Keratinocyte (primary cell): ENCODE measurements around the gene LRRC73. TPM values are rescaled to one million over a fixed set of nuclear protein-coding genes. Genes with fewer than 3 reads are reported as not detected.

Experiments used
- DNase-seq: peaks from one replicate; pipeline ENCODE4 v3.0.0-alpha.2; 2011; ENCODE audit warnings: low read depth, missing footprints, low spot score
- FAIRE-seq: peaks from 2 replicates; lab custom pipeline; 2011; peaks lifted over from hg19 to GRCh38; lab: Jason Lieb, UNC
- H2AFZ ChIP-seq: 2 replicates; pipeline ENCODE4 v1.6.0; 2012; ENCODE audit warnings: low read length, control low read depth, inconsistent platforms; ENCODE audit not compliant: control insufficient read depth
- H3K27ac ChIP-seq: 2 replicates; pipeline ENCODE4 v1.5.1; 2011; ENCODE audit warnings: low read length; ENCODE audit not compliant: control insufficient read depth, insufficient read depth
- H3K27me3 ChIP-seq: 3 replicates; pipeline ENCODE4 v1.6.0; 2011; ENCODE audit warnings: low read length; ENCODE audit not compliant: control insufficient read depth, insufficient read depth; ENCODE audit errors: extremely low read depth
- H3K36me3 ChIP-seq, 2 experiments: 2 replicates in 1 of 2; 3 replicates in 1 of 2; pipeline ENCODE4 v1.5.1; 2011; ENCODE audit warnings: low read length in 2 of 2, mild to moderate bottlenecking in 1 of 2; ENCODE audit not compliant: control insufficient read depth in 2 of 2, insufficient read depth in 2 of 2; ENCODE audit errors: extremely low read depth in 1 of 2
- H3K4me1 ChIP-seq: 3 replicates; pipeline ENCODE4 v1.5.1; 2011; ENCODE audit warnings: low read length; ENCODE audit not compliant: control insufficient read depth, insufficient read depth; ENCODE audit errors: extremely low read depth
- H3K4me2 ChIP-seq: 3 replicates; pipeline ENCODE4 v1.6.0; 2011; ENCODE audit warnings: low read depth, low read length; ENCODE audit not compliant: control insufficient read depth, insufficient read depth; ENCODE audit errors: extremely low read depth
- H3K4me3 ChIP-seq, 3 experiments: fragments of 200-600 bp in 1 of 3; sonication (generic) in 1 of 3; 2 replicates in 2 of 3; 3 replicates in 1 of 3; pipeline ENCODE4 v1.5.1; 2011 to 2016; ENCODE audit warnings: low read length in 3 of 3, mild to moderate bottlenecking in 3 of 3, control low read depth in 2 of 3, inconsistent platforms in 1 of 3, low read depth in 1 of 3, mixed read lengths in 1 of 3, mixed run types in 1 of 3, moderate library complexity in 1 of 3; ENCODE audit not compliant: control insufficient read depth in 2 of 3, insufficient read depth in 2 of 3; ENCODE audit errors: extremely low read depth in 1 of 3
- H3K79me2 ChIP-seq: 2 replicates; pipeline ENCODE4 v1.6.0; 2012; ENCODE audit warnings: low read length; ENCODE audit not compliant: control insufficient read depth, insufficient read depth
- H3K9ac ChIP-seq: 3 replicates; pipeline ENCODE4 v1.6.0; 2011; ENCODE audit warnings: low read length; ENCODE audit not compliant: control insufficient read depth, insufficient read depth; ENCODE audit errors: extremely low read depth
- H3K9me1 ChIP-seq: 3 replicates; pipeline ENCODE4 v1.6.0; 2011; ENCODE audit warnings: low read length; ENCODE audit not compliant: control insufficient read depth, insufficient read depth; ENCODE audit errors: extremely low read depth
- H3K9me3 ChIP-seq: 2 replicates; pipeline ENCODE4 v1.5.1; 2012; ENCODE audit warnings: low read depth, low read length; ENCODE audit not compliant: control insufficient read depth
- H4K20me1 ChIP-seq: 3 replicates; pipeline ENCODE4 v1.6.0; 2011; ENCODE audit warnings: low read length; ENCODE audit not compliant: control insufficient read depth, insufficient read depth; ENCODE audit errors: extremely low read depth
- CTCF ChIP-seq, 3 experiments: IDR thresholded peaks in 1 of 3; conservative IDR thresholded peaks in 1 of 3; optimal IDR thresholded peaks in 1 of 3; 2 replicates in 2 of 3; 3 replicates in 1 of 3; pipeline versions ENCODE3 to v1.5.1; 2011; ENCODE audit warnings: low read length in 3 of 3, mild to moderate bottlenecking in 3 of 3, moderate library complexity in 2 of 3, control low read depth in 1 of 3, inconsistent platforms in 1 of 3; ENCODE audit not compliant: insufficient read depth in 2 of 3; ENCODE audit errors: extremely low read depth in 1 of 3
- EZH2 ChIP-seq: IDR thresholded peaks from one replicate; pipeline ENCODE4 v1.6.1; 2012; ENCODE audit warnings: inconsistent platforms, mild to moderate bottlenecking, low read length, moderate library complexity
- dilution Hi-C: fragments of 300-500 bp; cut with MboI; formaldehyde crosslinking; loops from one replicate; pipeline ENCODE4 v1.7.0; 2020; ENCODE audit warnings: low sequenced_read_pairs; ENCODE audit not compliant: extremely low pct_ligation_motif_present
- polyA plus RNA-seq, 5 experiments: library from polyadenylated mRNA; depleted of rRNA in 3 of 5; stranded (reverse) in 3 of 5; stranded (forward) in 1 of 5; unstranded in 1 of 5; fragments of >200 nt; gene quantifications; 1 replicate in 1 of 5; 2 replicates in 3 of 5; 3 replicates in 1 of 5; pipeline versions ENCODE4 v1.2.1 to v1.2.3, GENCODE V29; 2011 to 2012; ENCODE audit warnings: missing spikeins in 2 of 5, low read depth in 1 of 5, low replicate concordance in 1 of 5

The LRRC73 gene
- polyA plus RNA-seq, 1 donor (not counting 4 experiments of a cell fraction or from before 2014, with no cell fraction given) = 0.16 TPM

GRCh38 chr6:43481075-43481474, 29.1 kb downstream of the LRRC73 start:
- DNase-seq (no peak), FAIRE-seq (peak; percentile 79)
- no peak for TF ChIP-seq EZH2
- TF ChIP-seq CTCF (optimal IDR thresholded peaks at IDR 0.05 in 1 of 3, IDR thresholded peaks at IDR 0.05 in 1 of 3, conservative IDR thresholded peaks at IDR 0.05 in 1 of 3; ENCODE audit: extremely low read depth in 1 of 3, insufficient read depth in 2 of 3, low read length in 3 of 3) = no peak
- peaks cover 53% of the 10 kb centered on the region for H3K79me2 ChIP-seq
- peak overlapping the region; percentile 23 for H3K9ac ChIP-seq
- peaks cover 5% of the 10 kb centered on the region in 2 experiments for H3K36me3 ChIP-seq
- peak overlapping the region; percentile 74 for H3K4me2 ChIP-seq
- no peaks in the 10 kb centered on the region for H3K27me3 ChIP-seq
- peak overlapping the region; percentile 76 for H3K27ac ChIP-seq
- no peaks in the 10 kb centered on the region for H4K20me1 ChIP-seq
- no peak overlapping the region for H2AFZ ChIP-seq
- dilution Hi-C loops = no loop called here
- H3K9me1 ChIP-seq = no peaks in the 10 kb centered on the region
- peaks cover 54% of the 10 kb centered on the region for H3K4me1 ChIP-seq
- H3K4me3 ChIP-seq = no peak overlapping the region
- no peaks in the 10 kb centered on the region for H3K9me3 ChIP-seq

GRCh38 chr6:43478008-43478372, 32.2 kb downstream of the LRRC73 start:
- Histone ChIP-seq H3K9me3 (no peaks in the 10 kb centered on the region), H3K4me1 (peaks cover 49% of the 10 kb centered on the region), H3K4me3 (peak overlapping the region; percentile 52 to 85 (median 77)), H3K79me2 (peaks cover 35% of the 10 kb centered on the region), H3K4me2 (peak overlapping the region; percentile 99), H3K27ac (peak overlapping the region; percentile 88), H4K20me1 (no peaks in the 10 kb centered on the region), H3K36me3 (peaks cover under 1 to 3% of the 10 kb centered on the region in 2 experiments), H3K9me1 (no peaks in the 10 kb centered on the region), H3K9ac (peak overlapping the region; percentile 90), H2AFZ (peak overlapping the region; percentile 15), H3K27me3 (no peaks in the 10 kb centered on the region)
- dilution Hi-C loops = no loop called here
- DNase-seq (no peak), FAIRE-seq (no peak)
- no peak for TF ChIP-seq EZH2
- TF ChIP-seq CTCF (optimal IDR thresholded peaks at IDR 0.05 in 1 of 3, IDR thresholded peaks at IDR 0.05 in 1 of 3, conservative IDR thresholded peaks at IDR 0.05 in 1 of 3; ENCODE audit: extremely low read depth in 1 of 3, insufficient read depth in 2 of 3, low read length in 3 of 3) = no peak
